ENCODE data around the gene GUCY1A2.
"Not testable (repeated sequence)": the region's sequence is repeated elsewhere in the genome, so short reads cannot be mapped to it uniquely, and the experiment has no call there.

Gene GUCY1A2

DNA sequence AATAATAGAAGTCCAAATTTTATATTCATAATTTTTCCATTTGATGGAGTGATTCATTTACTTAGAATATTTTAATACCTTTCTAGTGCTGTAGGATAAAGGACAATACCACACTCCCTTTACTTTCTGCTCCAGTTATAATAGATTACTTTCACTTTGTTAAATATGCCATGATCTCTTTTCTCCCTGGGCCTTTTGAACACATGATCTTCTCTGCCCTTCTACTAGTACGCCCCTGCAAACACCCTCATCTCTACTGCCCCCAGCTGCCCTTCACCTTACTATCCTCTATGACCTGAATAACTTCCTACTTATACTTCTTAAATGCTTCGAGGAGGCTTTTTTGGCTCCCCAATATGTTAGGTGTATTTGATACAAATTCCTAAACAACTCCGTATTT lies 177.3 kb downstream of the GUCY1A2 start:
- H3K9me3 ChIP-seq (ENCODE audit: control insufficient read depth, low read length) = no peaks in the 10 kb centered on the region
- no peaks in the 10 kb centered on the region for H3K27me3 ChIP-seq (replicated peaks; ENCODE audit: control insufficient read depth, insufficient read depth, low read length)

DNA sequence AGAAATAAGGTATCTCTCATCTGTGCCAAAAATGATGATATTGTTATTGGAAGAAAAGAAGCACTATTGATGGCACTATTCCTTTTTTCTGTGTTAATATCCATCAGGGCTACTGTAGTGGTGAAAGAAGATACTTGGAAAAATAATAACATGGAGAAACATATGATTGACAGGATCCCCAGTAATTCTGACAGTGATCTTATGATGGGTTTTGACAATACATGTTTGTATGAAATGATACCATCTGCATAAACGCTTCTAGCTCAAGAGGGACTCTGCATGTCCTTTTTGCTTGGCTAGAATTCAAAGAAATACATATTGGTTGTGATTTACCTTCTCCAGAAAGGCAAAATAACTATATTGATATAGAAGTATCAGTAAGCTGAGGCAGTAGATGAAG lies 178.1 kb downstream of the GUCY1A2 start:
- Histone ChIP-seq H3K36me3 (ENCODE audit: control insufficient read depth, insufficient read depth, low read length, severe bottlenecking) (no peaks in the 10 kb centered on the region), H3K4me1 (ENCODE audit: control insufficient read depth, insufficient read depth, low read length) (no peaks in the 10 kb centered on the region), H3K27me3 (replicated peaks; ENCODE audit: control insufficient read depth, insufficient read depth, low read length) (no peaks in the 10 kb centered on the region)

More for the DNA sequence above, 177.3 kb downstream of the GUCY1A2 start:
- no peak for DNase-seq (ENCODE audit: low read depth)
- Histone ChIP-seq H3K36me3 (ENCODE audit: control insufficient read depth, insufficient read depth, low read length, severe bottlenecking) (no peaks in the 10 kb centered on the region), H3K9ac (ENCODE audit: low read length) (no peak overlapping the region), H3K4me1 (ENCODE audit: control insufficient read depth, insufficient read depth, low read length) (no peaks in the 10 kb centered on the region), H3K4me3 (ENCODE audit: low read length) (no peak overlapping the region)

DNA sequence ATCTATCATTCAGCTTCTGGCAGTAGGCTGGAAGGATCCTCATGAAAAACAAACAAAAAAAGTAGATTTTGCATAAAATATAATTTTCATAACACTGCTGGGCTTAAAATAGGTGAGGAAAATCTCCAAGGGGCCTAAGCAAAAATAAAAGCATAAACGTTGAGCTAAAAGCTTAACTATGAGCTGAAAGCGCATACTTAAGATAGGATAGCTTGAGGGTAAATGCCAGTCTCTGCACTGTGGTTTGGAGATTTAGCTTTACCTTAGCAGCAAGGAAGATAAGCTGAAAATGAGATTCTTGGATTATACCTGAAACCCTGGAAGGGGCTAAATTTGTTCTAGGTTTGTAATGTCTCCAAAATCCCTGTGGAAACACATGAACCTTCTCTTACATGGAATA lies 183.7 kb downstream of the GUCY1A2 start:
- no peaks in the 10 kb centered on the region for H3K9me3 ChIP-seq (ENCODE audit: control insufficient read depth, low read length)
- H3K36me3 ChIP-seq (ENCODE audit: control insufficient read depth, insufficient read depth, low read length, severe bottlenecking) = no peaks in the 10 kb centered on the region
- no peak for DNase-seq (ENCODE audit: low read depth)
- no peaks in the 10 kb centered on the region for H3K4me1 ChIP-seq (ENCODE audit: control insufficient read depth, insufficient read depth, low read length)
- H3K9ac ChIP-seq (ENCODE audit: low read length) = no peak overlapping the region
- H3K4me3 ChIP-seq (ENCODE audit: low read length) = no peak overlapping the region
- H3K27me3 ChIP-seq (replicated peaks; ENCODE audit: control insufficient read depth, insufficient read depth, low read length) = no peaks in the 10 kb centered on the region

More for the DNA sequence above, 178.1 kb downstream of the GUCY1A2 start:
- no peak for DNase-seq (ENCODE audit: low read depth)
- Histone ChIP-seq H3K9me3 (ENCODE audit: control insufficient read depth, low read length) (no peaks in the 10 kb centered on the region), H3K9ac (ENCODE audit: low read length) (no peak overlapping the region), H3K4me3 (ENCODE audit: low read length) (no peak overlapping the region)

DNA sequence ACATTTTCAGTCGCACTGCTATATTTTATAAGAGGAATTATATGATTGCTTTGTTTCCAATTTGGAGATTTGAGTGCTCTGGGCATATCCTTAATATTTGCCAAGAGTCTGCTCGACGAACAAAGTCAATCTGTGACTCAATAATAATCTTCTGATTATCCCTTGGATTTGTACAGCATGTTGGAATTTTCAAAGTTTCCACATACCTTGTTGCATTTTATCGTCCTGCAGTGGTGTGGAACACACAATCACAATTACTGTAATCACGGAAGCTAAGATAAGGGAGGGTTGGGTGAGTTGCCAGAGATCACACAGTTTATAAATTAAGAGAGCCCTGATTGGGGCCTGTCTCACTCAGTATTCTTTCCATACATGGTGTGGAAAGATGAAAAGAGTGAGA lies 189.3 kb downstream of the GUCY1A2 start:
- Histone ChIP-seq H3K4me1 (ENCODE audit: control insufficient read depth, insufficient read depth, low read length) (no peaks in the 10 kb centered on the region), H3K4me3 (ENCODE audit: low read length) (no peak overlapping the region), H3K9ac (ENCODE audit: low read length) (no peak overlapping the region), H3K36me3 (ENCODE audit: control insufficient read depth, insufficient read depth, low read length, severe bottlenecking) (no peaks in the 10 kb centered on the region), H3K27me3 (replicated peaks; ENCODE audit: control insufficient read depth, insufficient read depth, low read length) (no peaks in the 10 kb centered on the region), H3K9me3 (ENCODE audit: control insufficient read depth, low read length) (no peaks in the 10 kb centered on the region)
- DNase-seq (ENCODE audit: low read depth) = no peak

DNA sequence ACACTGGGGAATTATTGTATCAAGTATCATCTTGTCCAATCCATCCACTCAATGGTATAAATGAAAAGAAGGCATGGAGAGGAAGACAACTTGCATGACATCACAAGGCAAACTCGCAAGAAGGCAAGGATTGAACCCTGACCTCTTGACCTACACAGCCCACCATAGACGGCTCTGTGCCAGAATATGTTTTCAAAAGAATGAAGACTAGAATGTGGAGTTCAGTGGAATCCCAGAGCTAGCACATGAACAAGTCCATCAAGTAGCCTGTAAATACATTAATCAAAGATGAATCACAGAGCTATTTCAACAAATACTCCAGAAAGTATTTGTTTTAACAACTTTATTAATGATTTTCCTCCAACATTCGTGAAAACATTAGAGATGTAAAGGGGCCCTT lies 189.7 kb downstream of the GUCY1A2 start:
- no peak for DNase-seq (ENCODE audit: low read depth)
- no peaks in the 10 kb centered on the region for H3K36me3 ChIP-seq (ENCODE audit: control insufficient read depth, insufficient read depth, low read length, severe bottlenecking)
- no peaks in the 10 kb centered on the region for H3K4me1 ChIP-seq (ENCODE audit: control insufficient read depth, insufficient read depth, low read length)
- H3K9me3 ChIP-seq (ENCODE audit: control insufficient read depth, low read length) = no peaks in the 10 kb centered on the region
- no peak overlapping the region for H3K9ac ChIP-seq (ENCODE audit: low read length)
- no peak overlapping the region for H3K4me3 ChIP-seq (ENCODE audit: low read length)
- no peaks in the 10 kb centered on the region for H3K27me3 ChIP-seq (replicated peaks; ENCODE audit: control insufficient read depth, insufficient read depth, low read length)

DNA sequence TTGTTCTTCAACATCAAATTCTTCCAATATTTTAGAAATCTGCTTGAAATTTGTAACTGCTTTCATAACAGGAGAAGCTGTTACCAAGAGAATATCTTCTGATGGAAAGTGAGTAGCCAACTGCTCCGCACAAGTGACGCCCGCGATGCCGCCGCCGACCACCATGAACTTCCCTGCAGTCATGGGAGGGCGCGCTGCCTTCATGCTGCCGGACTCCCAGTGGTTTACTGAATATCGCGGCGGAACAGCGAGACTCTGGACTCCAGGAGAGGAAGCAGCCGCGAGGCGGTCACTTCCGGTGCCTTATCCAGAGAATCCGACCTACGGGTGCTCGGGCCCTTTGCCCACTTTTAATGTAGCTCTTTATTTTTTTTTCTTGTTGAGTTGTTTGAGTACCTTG lies 190.6 kb downstream of the GUCY1A2 start:
- no peaks in the 10 kb centered on the region for H3K36me3 ChIP-seq (ENCODE audit: control insufficient read depth, insufficient read depth, low read length, severe bottlenecking)
- H3K9ac ChIP-seq (ENCODE audit: low read length) = no peak overlapping the region
- no peaks in the 10 kb centered on the region for H3K4me1 ChIP-seq (ENCODE audit: control insufficient read depth, insufficient read depth, low read length)
- no peaks in the 10 kb centered on the region for H3K27me3 ChIP-seq (replicated peaks; ENCODE audit: control insufficient read depth, insufficient read depth, low read length)
- H3K9me3 ChIP-seq (ENCODE audit: control insufficient read depth, low read length) = no peaks in the 10 kb centered on the region
- DNase-seq (ENCODE audit: low read depth) = no peak
- no peak overlapping the region for H3K4me3 ChIP-seq (ENCODE audit: low read length)

DNA sequence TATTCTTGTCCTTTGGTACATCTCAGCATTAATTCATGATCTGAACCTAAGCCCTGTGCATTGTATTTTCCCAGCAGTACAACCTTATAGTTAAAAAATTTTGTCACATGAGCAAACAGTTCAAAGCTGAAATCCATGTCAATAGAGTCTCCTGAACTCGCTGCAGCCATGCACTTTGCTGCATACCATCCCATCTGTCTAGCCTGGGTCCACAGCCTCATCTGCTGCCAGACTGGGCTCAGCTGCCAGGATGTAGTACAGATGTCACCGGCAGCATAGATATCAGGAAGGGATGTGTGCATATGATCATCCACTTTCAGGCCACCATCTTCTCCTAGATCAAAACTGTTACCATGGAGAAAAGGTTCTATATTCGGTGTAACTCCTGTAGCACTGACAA lies 191.7 kb downstream of the GUCY1A2 start:
- H3K9me3 ChIP-seq (ENCODE audit: control insufficient read depth, low read length); DNase-seq (ENCODE audit: low read depth); H3K4me3 ChIP-seq (ENCODE audit: low read length); H3K9ac ChIP-seq (ENCODE audit: low read length); H3K27me3 ChIP-seq (replicated peaks; ENCODE audit: control insufficient read depth, insufficient read depth, low read length); H3K4me1 ChIP-seq (ENCODE audit: control insufficient read depth, insufficient read depth, low read length); H3K36me3 ChIP-seq (ENCODE audit: control insufficient read depth, insufficient read depth, low read length, severe bottlenecking): not testable (repeated sequence)

DNA sequence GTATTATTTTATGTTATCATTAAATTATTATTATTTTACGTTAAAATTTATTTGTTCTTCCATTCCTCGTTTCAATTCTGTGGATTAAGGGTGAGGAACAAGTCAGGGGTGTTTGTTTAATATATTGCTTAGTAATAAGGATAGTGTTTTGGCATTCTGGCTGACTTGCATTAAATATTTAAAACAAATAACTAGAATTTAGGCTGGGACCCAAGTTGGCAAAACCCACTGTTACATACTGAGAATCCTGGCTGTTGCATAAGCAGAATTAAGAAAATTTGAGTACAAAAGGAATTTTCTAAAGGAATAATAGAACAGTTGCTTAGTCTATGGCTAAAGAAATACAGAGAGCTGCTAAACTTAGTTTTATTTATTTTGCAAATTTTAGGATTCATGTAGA lies 196.4 kb downstream of the GUCY1A2 start:
- DNase-seq (ENCODE audit: low read depth) = peak; percentile 47

DNA sequence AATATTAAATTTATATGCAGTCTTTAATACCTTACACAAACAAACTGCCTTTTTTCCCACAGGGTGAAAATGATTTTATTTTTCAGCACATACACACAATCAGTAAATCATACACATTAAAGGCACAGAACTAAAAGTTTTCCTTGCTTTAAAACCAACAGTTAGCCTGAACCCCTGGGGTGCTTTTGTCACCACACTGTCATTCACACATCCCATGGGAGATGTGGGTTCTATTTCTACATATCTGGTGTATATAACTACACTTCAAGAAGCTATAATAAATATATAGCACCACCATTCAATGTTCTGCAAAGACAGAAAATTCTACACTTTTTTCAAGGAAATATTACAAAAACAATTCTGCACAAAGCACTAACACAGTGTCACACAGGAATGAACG lies 197.0 kb downstream of the GUCY1A2 start:
- no peak for DNase-seq (ENCODE audit: low read depth)
- H3K36me3 ChIP-seq (ENCODE audit: control insufficient read depth, insufficient read depth, low read length, severe bottlenecking) = no peaks in the 10 kb centered on the region
- no peak overlapping the region for H3K4me3 ChIP-seq (ENCODE audit: low read length)
- no peaks in the 10 kb centered on the region for H3K27me3 ChIP-seq (replicated peaks; ENCODE audit: control insufficient read depth, insufficient read depth, low read length)
- H3K4me1 ChIP-seq (ENCODE audit: control insufficient read depth, insufficient read depth, low read length) = peaks cover 6% of the 10 kb centered on the region
- no peaks in the 10 kb centered on the region for H3K9me3 ChIP-seq (ENCODE audit: control insufficient read depth, low read length)
- H3K9ac ChIP-seq (ENCODE audit: low read length) = no peak overlapping the region

More for the DNA sequence above, 196.4 kb downstream of the GUCY1A2 start:
- H3K4me3 ChIP-seq (ENCODE audit: low read length) = no peak overlapping the region
- H3K9me3 ChIP-seq (ENCODE audit: control insufficient read depth, low read length) = no peaks in the 10 kb centered on the region
- peaks cover 6% of the 10 kb centered on the region for H3K4me1 ChIP-seq (ENCODE audit: control insufficient read depth, insufficient read depth, low read length)
- no peaks in the 10 kb centered on the region for H3K27me3 ChIP-seq (replicated peaks; ENCODE audit: control insufficient read depth, insufficient read depth, low read length)
- H3K36me3 ChIP-seq (ENCODE audit: control insufficient read depth, insufficient read depth, low read length, severe bottlenecking) = no peaks in the 10 kb centered on the region
- H3K9ac ChIP-seq (ENCODE audit: low read length) = no peak overlapping the region

DNA sequence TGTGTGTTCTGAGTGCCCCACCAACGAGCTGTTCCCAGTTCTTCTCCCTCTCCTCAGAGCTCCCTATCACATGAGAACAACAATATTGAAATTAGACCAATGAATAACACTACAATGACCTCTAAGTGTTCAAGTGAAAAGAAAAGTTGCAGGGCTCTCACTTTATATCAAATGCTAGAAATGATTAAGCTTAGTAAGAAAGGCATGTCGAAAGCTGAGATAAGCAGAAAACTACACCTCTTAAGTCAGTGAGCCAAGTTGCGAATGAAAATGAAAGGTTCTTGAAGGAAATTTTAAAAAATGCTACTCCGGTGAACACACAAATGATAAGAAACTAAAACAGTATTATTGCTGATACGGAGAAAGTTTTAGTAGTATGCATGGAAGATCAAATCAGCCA lies 199.8 kb downstream of the GUCY1A2 start:
- Histone ChIP-seq H3K27me3 (replicated peaks; ENCODE audit: control insufficient read depth, insufficient read depth, low read length) (no peaks in the 10 kb centered on the region), H3K36me3 (ENCODE audit: control insufficient read depth, insufficient read depth, low read length, severe bottlenecking) (no peaks in the 10 kb centered on the region), H3K4me3 (ENCODE audit: low read length) (no peak overlapping the region), H3K9me3 (ENCODE audit: control insufficient read depth, low read length) (no peaks in the 10 kb centered on the region), H3K9ac (ENCODE audit: low read length) (no peak overlapping the region), H3K4me1 (ENCODE audit: control insufficient read depth, insufficient read depth, low read length) (peaks cover 6% of the 10 kb centered on the region)
- DNase-seq (ENCODE audit: low read depth) = no peak

DNA sequence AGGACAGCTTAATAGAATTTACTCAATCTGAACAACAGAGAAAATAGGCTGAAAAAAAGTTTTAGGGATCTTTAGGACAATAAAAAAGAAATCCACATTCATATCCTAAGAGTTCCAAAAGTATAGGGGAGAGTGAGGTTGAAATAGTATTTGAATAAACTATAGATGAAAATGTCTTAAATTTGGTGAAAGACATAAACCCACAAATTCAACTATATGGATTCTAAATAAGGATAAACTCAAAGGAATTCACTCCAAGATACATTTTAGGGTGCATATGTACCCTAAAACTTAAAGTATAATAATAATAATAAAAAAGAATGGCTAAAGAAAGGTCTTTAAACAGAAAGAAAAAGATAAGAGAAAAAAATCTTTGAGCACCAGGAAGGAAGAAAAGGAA lies 203.1 kb downstream of the GUCY1A2 start:
- Histone ChIP-seq H3K9me3 (ENCODE audit: control insufficient read depth, low read length) (no peaks in the 10 kb centered on the region), H3K27me3 (replicated peaks; ENCODE audit: control insufficient read depth, insufficient read depth, low read length) (no peaks in the 10 kb centered on the region), H3K9ac (ENCODE audit: low read length) (no peak overlapping the region), H3K4me3 (ENCODE audit: low read length) (no peak overlapping the region), H3K4me1 (ENCODE audit: control insufficient read depth, insufficient read depth, low read length) (no peaks in the 10 kb centered on the region), H3K36me3 (ENCODE audit: control insufficient read depth, insufficient read depth, low read length, severe bottlenecking) (no peaks in the 10 kb centered on the region)
- DNase-seq (ENCODE audit: low read depth) = no peak

DNA sequence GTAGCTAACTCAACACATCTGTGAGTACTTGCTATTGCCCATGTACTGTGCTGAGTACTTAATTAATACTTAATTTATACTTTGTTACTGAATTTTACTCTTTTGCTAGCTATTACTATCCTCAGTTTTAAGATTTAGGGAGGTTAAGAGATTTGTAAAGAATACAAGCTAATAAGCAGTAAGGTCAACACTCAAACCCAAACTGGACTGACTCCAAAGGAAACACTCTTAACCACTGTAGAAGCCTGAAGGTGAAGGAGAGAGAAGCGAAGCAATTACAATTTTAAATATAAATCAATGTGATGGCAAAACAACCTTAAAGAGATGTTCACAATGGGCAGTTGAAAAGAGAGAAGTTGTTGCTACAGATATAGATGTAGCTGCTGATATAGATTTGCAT lies 204.5 kb downstream of the GUCY1A2 start:
- DNase-seq (ENCODE audit: low read depth) = no peak
- Histone ChIP-seq H3K9me3 (ENCODE audit: control insufficient read depth, low read length) (no peaks in the 10 kb centered on the region), H3K4me1 (ENCODE audit: control insufficient read depth, insufficient read depth, low read length) (no peaks in the 10 kb centered on the region), H3K4me3 (ENCODE audit: low read length) (no peak overlapping the region), H3K9ac (ENCODE audit: low read length) (no peak overlapping the region), H3K36me3 (ENCODE audit: control insufficient read depth, insufficient read depth, low read length, severe bottlenecking) (no peaks in the 10 kb centered on the region), H3K27me3 (replicated peaks; ENCODE audit: control insufficient read depth, insufficient read depth, low read length) (no peaks in the 10 kb centered on the region)

Data from adipocyte (in vitro differentiated cells).